Omental fat pad (tissue), 4 donors: Measurements from ENCODE around the gene CDKL5. TPM values are rescaled to one million over a fixed set of nuclear protein-coding genes. Genes with fewer than 3 reads are reported as not detected.

Experiments
- ATAC-seq: fragments of 150-250 bp; one replicate; pipeline ENCODE4 v1.9.1; 2016; ENCODE audit warnings: mild to moderate bottlenecking, moderate library complexity; ENCODE audit not compliant: low FRiP score
- DNase-seq: peaks from one replicate; pipeline ENCODE4 v3.0.0-alpha.2; 2019; ENCODE audit warnings: low spot score
- total RNA-seq, 4 donors: library from RNA; depleted of rRNA; stranded (reverse); fragments of >200 nt; gene quantifications; one replicate each; pipeline ENCODE4 v1.1.0, GENCODE V29; 2016
- TF ChIP-seq, protein P1 (sequence below), 3 donors: fragments of 450-650 bp; IDR thresholded peaks; one replicate each; pipeline ENCODE4 v1.5.1; 2016 to 2017; ENCODE audit warnings: antibody characterized with exemption in 3 of 3, mild to moderate bottlenecking in 3 of 3, moderate library complexity in 2 of 3

The CDKL5 gene
- total RNA-seq, 4 donors from 2014 or later: 1.9 to 8.5 (median 4.3) TPM

DNA sequence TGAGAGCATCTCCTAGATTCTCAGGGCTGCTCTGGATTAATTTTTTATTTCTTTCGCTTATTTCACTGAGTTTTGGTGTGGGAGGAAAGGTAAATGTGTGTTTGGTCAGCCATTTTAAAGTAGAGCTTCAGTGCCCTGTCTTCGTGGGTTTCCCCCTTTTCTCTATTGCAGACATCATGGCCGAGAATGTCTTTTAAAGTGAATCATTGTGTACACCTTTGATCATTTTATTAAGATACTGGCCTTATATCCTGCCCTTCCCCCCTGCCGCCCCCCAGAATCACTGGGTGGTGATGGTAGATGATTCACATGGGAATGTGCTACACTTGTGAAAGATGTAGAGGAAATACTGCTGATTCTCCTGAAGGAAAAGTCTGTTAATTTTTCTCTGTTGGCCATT is 23.8 kb downstream of the CDKL5 start:
- no peak for DNase-seq
- ATAC-seq: no peak
- TF ChIP-seq, protein P1, sequence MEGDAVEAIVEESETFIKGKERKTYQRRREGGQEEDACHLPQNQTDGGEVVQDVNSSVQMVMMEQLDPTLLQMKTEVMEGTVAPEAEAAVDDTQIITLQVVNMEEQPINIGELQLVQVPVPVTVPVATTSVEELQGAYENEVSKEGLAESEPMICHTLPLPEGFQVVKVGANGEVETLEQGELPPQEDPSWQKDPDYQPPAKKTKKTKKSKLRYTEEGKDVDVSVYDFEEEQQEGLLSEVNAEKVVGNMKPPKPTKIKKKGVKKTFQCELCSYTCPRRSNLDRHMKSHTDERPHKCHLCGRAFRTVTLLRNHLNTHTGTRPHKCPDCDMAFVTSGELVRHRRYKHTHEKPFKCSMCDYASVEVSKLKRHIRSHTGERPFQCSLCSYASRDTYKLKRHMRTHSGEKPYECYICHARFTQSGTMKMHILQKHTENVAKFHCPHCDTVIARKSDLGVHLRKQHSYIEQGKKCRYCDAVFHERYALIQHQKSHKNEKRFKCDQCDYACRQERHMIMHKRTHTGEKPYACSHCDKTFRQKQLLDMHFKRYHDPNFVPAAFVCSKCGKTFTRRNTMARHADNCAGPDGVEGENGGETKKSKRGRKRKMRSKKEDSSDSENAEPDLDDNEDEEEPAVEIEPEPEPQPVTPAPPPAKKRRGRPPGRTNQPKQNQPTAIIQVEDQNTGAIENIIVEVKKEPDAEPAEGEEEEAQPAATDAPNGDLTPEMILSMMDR (IDR thresholded peaks at IDR 0.05): no peak

- DNase-seq (no peak), ATAC-seq (no peak)
- TF ChIP-seq, protein P1 (IDR thresholded peaks at IDR 0.05): no peak
Measured at GRCh38 chrX:18455384-18455783, 30.0 kb downstream of the CDKL5 start.

GRCh38 chrX:18457000-18457399 is 31.6 kb downstream of the CDKL5 start:
- TF ChIP-seq, protein P1 (IDR thresholded peaks at IDR 0.05): no peak
- DNase-seq: no peak
- ATAC-seq: no peak

DNA sequence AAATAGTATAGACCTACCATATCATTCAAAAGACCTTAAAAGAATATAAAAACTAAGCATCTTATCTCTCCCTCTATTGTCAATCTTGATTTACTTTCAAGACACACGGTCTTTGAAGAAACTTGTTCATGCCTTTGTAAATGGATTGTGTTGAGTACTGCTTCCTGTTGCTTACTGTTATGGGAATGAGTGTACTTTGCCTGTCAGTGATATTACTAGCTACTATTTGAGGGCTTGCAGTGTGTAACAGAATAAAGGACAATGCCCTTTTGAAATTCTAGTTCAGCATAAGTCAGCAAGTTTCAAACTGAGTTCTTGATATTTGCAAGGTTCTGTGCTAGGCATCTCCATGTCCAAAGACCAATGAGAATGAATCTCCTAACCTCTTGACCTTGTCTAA is 36.0 kb downstream of the CDKL5 start:
- TF ChIP-seq, protein P1 (IDR thresholded peaks at IDR 0.05): no peak
- no peak for DNase-seq
- no peak for ATAC-seq

- ATAC-seq (no peak), DNase-seq (no peak)
- TF ChIP-seq, protein P1 (IDR thresholded peaks at IDR 0.05): no peak
Measured at GRCh38 chrX:18464499-18464898, 39.1 kb downstream of the CDKL5 start.

DNA sequence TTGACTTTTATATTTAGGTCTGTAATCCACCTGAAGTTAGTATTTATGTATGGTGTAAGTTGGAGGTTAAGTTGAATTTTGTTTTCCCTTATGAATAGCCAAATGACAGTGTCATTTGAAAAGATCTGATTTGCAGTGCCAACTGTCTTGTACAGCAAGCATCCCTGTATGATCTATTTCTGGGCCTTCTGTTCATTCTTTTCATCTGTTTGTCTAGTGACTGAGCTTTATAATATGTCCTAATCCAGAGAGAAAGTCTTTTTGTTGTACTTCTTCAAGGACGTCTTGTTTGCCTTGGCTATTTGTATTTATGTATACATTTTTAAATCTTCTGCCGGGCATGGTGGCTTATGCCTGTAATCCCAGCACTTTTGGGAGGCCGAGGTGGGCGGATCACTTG is 39.6 kb downstream of the CDKL5 start:
- TF ChIP-seq, protein P1 (IDR thresholded peaks at IDR 0.05): no peak
- DNase-seq (no peak), ATAC-seq (no peak)

- no peak for DNase-seq
- TF ChIP-seq, protein P1 (IDR thresholded peaks at IDR 0.05): no peak
Measured at GRCh38 chrX:18468599-18468998, 43.2 kb downstream of the CDKL5 start.

More at GRCh38 chrX:18468599-18468998, 43.2 kb downstream of the CDKL5 start:
- no peak for ATAC-seq
